ENCODE measurements around the gene RIMOC1. TPM values are rescaled to one million over a fixed set of nuclear protein-coding genes. Genes with fewer than 3 reads are reported as not detected.
"Not testable (repeated sequence)": the region's sequence is repeated elsewhere in the genome, so short reads cannot be mapped to it uniquely, and the experiment has no call there.

Gene RIMOC1
- polyA plus RNA-seq, 12 donors: 13.5 to 21.8 (median 18.7) TPM; not detected in 1

DNA sequence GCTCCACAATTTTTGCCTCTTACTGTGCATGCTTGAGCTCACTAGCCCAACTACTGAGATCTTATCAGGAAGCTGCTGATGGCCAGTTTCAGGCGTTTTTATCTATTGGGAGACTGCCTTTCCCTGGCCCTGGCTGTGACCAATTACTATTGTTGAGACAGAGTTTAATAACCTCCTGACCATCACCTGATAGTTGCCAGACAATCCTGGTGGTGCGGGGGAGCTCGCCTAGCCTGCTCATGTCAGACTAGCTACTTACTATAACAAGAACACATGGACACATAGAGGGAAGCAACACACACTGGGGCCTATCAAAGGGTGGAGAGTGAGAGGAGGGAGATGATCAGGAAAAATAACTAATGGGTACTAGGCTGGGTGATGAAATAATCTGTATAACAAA lies 20.9 kb upstream of the RIMOC1 start:
- no peak for DNase-seq

DNA sequence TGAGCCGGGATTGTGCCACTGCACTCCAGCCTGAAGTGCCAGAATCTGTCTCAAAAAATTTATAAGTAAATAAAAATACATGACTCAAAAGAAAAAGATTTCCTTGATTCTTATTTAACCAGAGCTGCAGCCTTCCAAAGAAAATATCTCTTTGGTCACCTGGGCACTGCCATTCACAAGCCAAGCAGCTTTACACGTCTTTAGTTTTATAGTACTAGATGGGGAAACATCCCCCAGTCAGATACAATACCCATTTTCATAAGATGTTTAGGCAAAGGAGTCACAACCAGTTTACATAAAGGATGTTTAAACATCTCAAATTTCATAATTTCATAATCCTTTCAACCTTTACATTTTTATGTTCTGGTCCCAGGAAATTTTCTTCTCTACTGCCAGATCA lies 20.2 kb upstream of the RIMOC1 start:
- DNase-seq: no peak

DNA sequence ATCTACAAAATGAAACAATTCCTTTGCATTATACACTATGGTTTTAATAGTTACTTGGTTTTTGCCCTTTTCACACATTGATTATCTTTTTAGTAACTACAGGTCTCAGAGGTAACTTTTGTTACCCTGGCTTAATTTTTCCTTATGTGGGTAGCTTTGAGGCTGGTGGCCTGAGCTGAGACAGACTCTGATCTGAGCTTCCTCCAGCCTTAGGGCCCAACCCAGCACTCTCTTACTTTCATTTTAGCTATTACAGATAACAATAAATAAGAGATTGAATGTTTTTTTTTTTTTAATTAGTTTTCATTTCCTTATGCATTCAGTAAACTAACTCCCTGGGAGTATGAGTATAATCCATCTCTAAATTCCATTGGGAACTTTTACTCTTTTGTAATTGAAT lies 18.9 kb upstream of the RIMOC1 start:
- no peak for DNase-seq

DNA sequence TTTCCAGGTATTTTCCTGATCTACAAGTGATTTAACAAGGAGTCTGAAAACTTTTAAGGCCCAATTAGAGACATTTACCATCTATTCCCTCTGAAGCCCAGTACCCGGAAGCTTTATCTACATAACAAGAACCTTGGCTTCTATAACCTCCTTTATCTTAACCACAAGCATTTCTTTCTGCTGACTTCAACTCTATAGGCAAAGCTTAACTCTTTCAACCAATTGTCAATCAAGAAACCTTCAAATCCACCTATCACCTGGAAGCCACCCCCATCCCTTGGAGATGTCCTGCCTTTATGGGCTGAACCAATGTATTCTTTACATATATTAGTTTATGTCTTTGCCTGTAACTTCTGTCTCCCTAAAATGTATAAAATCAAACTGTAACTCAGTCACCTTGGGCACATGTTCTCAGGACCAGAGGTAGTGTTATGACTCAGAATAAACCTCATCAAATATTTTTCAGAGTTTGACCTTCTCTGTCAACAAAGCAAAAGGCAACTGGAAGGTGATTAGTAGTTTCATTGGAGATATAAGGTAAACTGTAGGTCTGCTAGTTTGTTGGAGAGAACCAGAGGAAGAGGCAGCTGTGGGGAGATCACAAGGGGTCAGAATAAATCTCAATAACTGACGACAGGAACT lies 13.0 kb upstream of the RIMOC1 start:
- DNase-seq: no peak

DNA sequence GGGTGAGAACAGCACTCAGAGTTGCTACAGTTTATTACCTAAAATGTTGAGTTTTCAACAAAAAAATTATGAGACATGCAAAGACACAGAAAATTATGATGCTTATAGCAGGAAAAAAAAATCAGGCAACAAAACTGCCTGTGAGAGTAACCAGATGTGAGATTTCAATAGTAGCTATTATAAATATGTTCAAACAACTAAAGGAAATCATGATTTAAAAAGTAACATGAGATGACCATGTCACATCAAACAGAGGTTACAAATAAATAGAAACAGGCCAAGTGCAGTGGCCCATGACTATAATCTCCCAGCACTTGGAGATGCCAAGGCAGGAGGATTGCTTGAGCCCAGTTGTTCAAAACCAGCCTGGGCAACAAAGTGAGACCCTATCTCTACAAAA lies 12.1 kb upstream of the RIMOC1 start:
- no peak for DNase-seq

DNA sequence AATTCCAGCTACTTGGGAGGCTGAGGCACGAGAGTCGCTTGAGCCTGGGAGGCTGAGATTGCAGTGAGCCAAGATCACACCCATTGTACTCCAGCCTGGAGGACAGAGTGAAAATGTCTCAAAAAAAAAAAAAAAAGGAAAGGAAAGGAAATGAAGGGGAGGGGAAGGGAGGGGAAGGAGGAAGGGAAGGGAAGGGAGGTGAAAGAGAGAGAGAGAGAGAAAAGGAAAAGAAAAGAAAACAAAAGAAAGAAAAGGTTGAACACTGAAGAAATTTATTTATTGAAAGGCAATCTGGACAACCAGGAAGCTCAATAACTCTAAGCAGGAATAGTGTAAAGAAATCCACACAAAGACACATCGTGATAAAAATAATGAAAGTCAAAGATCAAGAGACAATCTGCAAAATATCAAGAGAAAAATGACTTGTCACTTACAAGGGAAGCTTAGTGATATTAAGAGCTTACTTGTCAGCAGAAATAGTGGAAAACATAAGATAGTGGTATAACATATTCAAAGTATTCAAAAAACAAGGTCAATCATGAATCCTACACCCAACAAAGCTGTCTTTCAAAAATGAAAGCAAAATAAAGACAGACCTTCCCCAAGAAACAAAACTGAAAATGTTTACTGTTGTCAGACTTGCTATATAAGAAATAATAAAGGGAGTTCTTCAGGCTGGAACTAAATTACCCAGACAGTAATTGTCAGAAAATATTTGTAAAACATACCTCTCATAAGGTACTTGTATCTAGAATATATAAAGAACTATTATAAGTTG lies 10.9 kb upstream of the RIMOC1 start:
- no peak for DNase-seq

DNA sequence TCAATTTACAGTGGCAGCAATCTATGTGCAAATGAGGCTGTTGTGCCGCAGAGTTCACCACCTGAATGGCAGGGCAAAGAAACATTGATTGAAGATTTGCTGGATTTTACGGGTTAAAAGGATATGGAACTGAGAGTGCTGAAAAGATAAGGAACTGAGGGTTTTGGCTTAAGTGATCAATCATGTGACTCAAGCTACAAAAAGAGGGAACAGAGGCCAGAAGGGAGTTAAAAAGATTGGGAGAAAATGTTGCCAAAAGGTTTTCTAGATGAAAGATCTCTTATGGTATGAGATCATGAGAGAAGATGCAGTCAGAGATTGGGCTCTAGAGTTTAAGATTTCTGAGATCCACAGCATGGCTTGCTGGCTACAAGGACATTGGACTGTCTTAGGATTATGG lies 7.9 kb upstream of the RIMOC1 start:
- DNase-seq: no peak

DNA sequence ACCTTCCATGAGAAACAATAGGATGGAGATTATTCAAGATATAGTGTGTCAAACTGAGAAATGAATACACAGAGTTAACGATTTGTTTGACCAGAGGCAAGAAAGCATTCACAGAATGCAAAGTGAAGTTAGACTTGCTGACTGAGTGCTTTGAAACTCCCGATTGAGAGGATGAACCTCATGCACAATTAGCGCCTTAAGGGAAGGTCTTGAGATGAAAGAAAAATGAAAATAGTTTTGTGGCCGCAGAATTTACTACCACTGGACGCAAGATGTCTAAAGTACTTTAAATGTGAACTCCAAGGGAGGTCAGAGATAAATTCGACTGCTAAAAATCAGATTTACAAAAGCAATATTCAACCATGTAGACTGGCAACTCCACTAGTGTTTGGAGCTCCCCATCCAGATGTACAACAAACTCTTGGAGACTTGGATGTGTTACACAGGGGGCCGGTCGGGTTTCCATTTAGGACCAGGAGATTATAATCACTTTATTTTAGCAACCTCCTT lies 707 bp upstream of the RIMOC1 start:
- DNase-seq: no peak

DNA sequence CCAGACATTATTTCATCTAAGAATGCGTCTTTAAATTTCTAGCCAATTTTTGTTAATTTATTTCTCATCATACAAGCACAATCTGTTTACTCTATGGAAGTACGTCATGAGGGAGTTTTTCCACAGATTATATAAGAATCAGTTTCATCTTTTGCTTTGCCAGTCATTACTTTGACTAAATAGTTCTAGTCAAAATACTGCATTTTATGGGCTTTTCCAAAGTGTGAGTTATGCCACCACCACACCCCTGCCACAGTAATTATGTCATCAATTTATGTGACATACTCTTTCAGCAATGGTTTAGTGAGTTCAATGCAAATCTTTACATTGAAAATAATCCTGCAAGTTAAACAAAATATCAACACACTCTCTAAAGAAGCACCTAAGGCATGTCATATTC lies 2.0 kb downstream of the RIMOC1 start:
- DNase-seq: no peak

DNA sequence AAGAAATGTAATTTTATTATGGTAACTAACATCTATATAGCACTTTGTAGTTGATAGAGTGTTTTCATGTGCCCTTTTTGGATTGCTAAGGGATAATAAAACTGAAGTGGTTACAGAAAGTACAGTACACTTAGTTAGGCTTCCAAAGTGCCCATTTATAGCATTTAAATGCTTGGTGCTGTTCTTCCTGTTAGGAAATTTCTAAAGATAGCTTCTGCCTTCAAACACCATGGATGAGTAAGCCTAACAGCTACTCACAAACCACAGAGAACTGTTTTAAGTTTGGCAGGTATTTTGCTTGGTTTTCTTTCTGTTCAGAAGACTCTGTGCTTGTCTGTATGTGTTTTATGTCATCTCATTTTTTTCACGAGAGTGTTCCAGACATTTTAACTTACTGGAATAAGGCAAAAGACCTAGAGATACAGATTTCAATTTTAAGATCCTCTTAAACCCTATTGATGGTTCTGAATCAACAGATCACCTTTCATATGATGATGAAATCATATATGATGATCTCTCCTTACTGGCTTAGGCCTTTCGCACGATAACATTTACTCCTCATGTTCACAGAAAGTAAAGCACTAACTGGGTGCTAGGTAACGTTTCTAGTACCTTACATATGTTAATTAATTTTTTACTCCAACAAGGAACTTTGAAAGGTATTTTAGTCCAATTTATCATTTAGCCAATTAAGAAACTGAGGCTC lies 4.4 kb downstream of the RIMOC1 start:
- DNase-seq: no peak

DNA sequence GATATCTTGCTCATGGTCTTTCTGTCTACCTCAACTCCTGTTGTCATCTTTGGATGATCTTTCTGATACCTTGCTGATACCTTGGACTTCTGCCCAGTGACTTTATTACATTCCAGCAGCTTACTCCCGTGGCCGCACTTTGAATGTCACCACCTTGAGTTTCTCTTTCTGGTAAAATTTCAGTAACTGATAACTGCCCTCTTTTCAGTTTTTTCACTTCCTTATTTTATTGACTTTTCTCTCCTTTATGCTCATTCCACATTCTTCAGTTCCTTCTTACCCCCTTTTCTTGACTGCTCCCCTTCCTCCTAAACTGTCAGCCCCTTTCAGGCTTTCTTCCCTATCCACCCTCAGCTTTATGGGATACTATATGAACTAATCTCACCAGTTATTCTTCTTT lies 14.0 kb downstream of the RIMOC1 start:
- DNase-seq: no peak

DNA sequence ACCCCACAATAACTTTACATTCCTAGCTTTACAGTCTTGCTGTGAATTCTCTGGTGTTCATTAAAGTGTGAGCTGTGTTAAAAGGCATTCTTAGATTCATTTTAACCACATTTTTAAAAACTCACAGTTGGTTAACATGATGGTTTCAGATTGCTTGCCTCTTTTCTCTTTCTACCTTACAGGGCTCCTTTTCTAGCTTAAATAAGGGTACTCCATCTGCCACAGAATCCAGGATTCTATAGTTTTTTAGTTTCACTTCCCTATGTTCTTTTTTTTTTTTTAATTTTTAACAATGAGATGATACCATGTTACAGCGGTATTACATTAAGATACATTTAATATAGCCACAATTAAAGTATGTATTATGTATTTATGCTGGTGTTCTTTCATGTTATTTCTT lies 17.0 kb downstream of the RIMOC1 start:
- DNase-seq: no peak

DNA sequence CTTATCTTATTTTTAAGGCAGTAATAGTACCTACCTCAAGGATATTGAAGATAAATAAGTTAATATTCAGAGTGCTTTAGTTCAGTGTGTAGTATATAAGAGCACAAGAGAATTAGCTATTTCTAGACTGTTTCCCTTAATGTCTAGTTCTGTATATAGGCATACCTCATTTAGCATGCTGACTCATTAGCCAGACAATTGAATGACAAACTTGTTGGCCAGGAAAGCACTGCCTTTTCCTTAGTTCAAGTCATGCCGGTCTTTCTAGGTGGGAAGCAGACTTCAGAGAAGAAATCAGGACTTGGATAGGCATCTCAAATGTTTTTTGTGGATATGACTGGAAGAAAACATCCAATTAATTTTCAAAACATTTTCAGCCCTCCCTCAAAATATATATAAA lies 17.7 kb downstream of the RIMOC1 start:
- no peak for DNase-seq

DNA sequence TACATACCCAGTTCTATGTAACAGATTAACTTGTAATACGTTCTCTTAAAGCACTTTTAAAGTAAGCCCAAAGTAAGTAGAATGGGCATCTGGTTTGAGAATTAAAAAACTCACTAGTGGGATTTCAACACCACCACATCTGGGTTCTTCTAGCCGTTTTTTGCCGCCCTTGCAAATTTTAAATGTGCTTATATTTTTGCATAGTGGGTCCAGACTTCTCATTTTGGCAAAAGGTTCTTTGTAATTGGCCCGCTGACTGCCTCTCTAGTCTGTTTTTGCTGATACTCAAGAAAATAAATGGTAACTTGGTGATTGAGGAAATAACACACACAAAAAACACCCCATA lies 20.4 kb downstream of the RIMOC1 start:
- no peak for DNase-seq

DNA sequence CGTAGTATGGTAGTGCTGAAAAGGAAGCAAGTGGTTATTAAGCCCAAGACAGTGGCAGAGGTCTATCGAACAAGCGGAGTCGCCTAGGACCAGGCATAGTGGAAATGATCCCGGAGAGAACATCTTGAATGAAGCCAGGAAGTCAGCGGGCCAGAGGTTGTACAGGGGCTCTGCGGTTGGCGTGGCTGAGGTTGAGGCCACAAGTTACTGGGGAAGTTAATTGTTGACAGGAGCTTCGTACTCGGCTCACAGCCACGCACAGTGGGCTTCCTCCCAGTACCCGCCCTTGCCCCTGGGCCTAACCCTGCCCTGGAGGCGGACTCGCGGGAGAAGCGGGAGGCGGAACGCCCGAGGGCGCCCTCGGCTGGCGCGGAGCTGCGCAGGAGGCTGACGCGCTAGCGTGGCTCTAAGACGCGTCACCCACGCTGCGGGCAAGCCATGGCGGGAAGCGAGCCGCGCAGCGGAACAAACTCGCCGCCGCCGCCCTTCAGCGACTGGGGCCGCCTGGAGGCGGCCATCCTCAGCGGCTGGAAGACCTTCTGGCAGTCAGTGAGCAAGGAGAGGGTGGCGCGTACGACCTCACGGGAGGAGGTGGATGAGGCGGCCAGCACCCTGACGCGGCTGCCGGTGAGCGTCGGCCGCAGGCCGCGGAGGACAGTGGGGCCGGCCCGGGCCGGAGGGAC lies 20.9 kb downstream of the RIMOC1 start, which contains the start of gene FBXO4:
Gene FBXO4, plus strand, starts transcription at position 410 of the 683 bp plus-strand sequence. Its CDS starts 29 bp downstream, at position 439.
- DNase-seq: peak; percentile 86

DNA sequence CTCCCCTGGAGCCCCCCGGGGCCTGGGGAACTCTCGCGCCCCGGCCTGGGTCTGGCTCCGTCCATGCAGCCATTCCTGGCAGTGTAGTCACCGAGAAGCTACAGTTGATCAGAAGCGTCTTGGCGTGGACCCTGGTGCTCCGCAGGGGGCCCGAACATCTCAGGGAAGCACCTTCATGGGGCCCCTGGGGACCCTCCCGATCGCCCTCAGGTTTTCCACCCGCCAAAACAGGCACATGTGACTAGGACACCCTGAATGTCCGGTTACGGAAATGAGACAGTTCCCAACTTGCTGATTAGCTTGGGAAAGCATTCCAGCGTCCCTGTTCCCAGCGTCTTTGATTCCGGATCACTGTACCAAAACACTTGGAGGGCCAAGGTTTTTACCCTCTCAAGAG lies 21.4 kb downstream of the RIMOC1 start:
- peak; percentile 51 for DNase-seq

DNA sequence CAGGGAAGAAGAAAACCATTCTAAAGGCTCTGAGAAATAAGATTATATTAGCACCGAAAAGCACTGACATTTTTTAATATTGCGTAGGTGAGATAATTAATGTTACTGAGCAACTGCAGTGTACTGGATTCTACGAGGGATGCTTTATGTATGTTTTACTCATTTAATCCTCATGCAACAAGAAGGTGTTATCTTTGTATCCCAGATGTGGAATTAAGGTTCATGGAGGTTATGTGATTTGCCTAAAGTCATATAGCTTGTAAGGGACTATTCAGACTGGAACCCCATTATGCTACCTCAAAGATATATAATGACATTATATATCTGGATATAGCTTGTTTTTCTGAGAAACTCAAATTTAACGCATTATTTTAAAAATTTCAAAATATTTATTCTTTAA lies 23.5 kb downstream of the RIMOC1 start:
- DNase-seq: no peak

DNA sequence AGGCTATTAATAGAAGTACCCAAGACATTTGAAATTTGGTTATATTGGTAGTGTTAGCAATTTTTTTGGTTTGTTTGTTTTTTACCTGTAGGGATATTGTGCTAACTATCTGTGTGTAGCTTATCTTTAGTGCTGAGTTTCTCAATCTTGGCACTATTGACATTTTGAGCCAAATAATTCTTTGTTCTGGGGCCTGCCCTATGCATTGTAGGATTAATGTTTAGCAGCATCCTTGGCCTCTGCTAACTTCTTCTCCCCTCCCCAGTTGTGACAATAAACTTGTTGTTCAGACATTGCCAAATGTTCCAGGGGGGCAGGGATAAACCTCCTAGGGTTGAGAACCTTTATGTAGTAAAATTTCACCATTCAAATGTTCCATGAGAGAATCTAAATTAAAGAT lies 24.9 kb downstream of the RIMOC1 start:
- DNase-seq: no peak

DNA sequence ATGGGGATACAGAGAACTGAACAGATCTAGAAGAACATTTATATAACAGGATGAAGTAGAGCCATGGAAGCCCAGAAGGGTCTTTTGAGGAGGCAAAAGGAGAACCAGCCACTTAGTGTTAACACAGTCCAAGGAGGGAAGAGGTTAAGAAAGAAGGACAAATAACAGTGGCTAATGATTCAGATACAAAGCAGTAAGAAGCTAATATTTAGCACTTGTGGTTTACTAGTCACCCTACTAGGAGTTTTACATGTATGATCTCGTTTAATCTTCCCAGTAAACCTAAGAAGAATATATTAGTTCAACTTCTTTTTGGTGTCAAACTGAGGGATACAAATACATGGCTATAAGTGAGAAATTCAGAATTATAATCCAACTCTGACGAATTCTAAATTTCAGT lies 28.6 kb downstream of the RIMOC1 start:
- DNase-seq: no peak

DNA sequence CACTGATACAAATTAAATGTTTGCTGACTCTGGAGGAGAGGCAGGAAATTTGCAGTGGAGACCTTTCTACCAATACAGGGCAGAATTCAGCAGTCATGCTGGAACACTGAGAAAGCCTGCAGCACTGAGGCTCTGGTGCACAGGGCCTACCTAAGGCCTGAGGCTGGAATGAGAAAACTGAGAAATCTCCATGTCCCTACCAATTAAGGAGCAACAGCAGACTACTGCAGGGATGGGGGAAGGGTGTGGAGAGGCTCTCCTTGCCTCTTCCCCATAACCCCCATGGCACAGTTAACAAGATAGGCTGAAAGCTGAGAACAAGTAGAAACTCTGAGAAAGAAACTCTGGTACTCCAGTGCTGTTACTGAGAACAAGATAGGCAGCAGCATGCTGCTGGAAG lies 31.4 kb downstream of the RIMOC1 start:
- no peak for DNase-seq

DNA sequence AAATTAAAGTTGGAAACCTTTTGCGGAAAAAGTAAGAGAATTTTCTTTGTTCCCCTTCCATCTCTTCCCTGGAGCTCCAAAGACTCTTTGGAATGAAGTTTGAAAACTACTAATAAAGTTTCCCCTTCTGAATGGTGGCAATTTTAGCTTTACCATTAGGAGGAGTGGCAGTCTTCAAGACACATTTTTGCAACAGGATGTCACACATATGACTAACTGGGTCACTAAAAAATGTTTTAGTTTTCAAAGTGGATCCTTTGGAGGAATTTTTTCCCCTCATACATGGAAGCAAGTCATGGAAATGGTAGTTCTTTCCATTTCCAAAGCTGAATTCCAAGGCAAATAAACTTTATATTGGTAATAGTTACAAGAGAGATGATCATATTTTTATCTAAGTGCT lies 36.5 kb downstream of the RIMOC1 start:
- DNase-seq: no peak

DNA sequence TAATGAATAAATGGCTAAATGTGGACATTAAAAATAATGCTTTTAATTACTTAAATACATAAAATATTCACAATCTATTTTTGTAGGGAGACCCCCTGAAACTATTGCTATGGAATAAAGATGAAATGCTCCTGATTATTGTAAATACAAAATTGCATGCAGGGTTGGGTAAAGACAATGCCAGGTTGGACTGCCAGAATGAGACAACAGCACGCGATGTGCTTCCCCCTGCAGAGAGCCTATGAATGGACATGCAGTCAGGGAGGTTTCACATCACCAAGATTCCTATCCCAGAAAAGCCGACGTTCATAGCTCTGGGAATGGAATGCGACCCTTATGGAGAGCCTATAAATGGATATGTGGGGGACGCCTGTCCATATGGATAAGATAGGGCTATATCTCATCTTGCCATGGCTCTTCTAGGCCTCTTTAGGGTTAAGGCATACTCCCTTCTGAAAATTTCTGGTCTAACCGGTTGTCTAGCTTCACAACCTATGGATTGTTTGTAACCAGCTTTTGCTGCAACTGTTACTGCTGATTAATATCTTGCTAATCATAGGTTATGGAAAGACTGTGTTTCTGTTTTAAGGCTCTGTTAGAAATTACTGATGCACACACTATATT lies 41.3 kb downstream of the RIMOC1 start:
- not testable (repeated sequence) for DNase-seq

Measured in muscle of arm (tissue), 12 donors.